Smooth muscle cell (in vitro differentiated cells): ENCODE results near the gene DENND2A. TPM values are rescaled to one million over a fixed set of nuclear protein-coding genes. Genes with fewer than 3 reads are reported as not detected.

Experiments
- DNase-seq: peaks from one replicate; lab custom pipeline; 2025; ENCODE audit not compliant: unreplicated experiment; lab: John Stamatoyannopoulos, UW
- H2AFZ ChIP-seq: fragments of 200-600 bp; sonication (generic); 2 replicates; pipeline ENCODE4 v1.6.0; 2016; ENCODE audit warnings: antibody characterized with exemption, low read depth, mild to moderate bottlenecking
- H3F3A ChIP-seq: fragments of 200-600 bp; sonication (generic); 2 replicates; pipeline ENCODE4 v1.6.0; 2017; ENCODE audit warnings: antibody characterized with exemption, low read depth
- H3K27ac ChIP-seq: fragments of 200-600 bp; sonication (generic); 2 replicates; pipeline ENCODE4 v1.5.1; 2016; ENCODE audit warnings: low read depth, mild to moderate bottlenecking
- H3K27me3 ChIP-seq: fragments of 200-600 bp; sonication (generic); 2 replicates; pipeline ENCODE4 v1.6.1; 2016; ENCODE audit warnings: low read depth, mild to moderate bottlenecking
- H3K36me3 ChIP-seq: fragments of 200-600 bp; sonication (generic); 2 replicates; pipeline ENCODE4 v1.5.1; 2016; ENCODE audit warnings: low read depth
- H3K4me1 ChIP-seq: fragments of 200-600 bp; sonication (generic); 2 replicates; pipeline ENCODE4 v1.5.1; 2016; ENCODE audit warnings: low read depth
- H3K4me2 ChIP-seq: fragments of 200-600 bp; sonication (generic); 2 replicates; pipeline ENCODE4 v1.6.0; 2016; ENCODE audit warnings: mild to moderate bottlenecking
- H3K4me3 ChIP-seq: fragments of 200-600 bp; sonication (generic); 2 replicates; pipeline ENCODE4 v1.5.1; 2016; ENCODE audit warnings: mild to moderate bottlenecking
- H3K79me2 ChIP-seq: fragments of 200-600 bp; sonication (generic); 2 replicates; pipeline ENCODE4 v1.6.0; 2016; ENCODE audit warnings: low read depth, mild to moderate bottlenecking
- H3K9ac ChIP-seq: fragments of 200-600 bp; sonication (generic); 2 replicates; pipeline ENCODE4 v1.6.0; 2016; ENCODE audit warnings: low read depth
- H3K9me3 ChIP-seq: fragments of 200-600 bp; sonication (generic); replicated peaks from 2 replicates; pipeline ENCODE4 v1.5.1; 2016; ENCODE audit warnings: low read depth
- H4K20me1 ChIP-seq: fragments of 200-600 bp; sonication (generic); 2 replicates; pipeline ENCODE4 v1.6.0; 2016; ENCODE audit warnings: low read depth
- WGBS: methylation state at CpG from one replicate; pipeline ENCODE4 v1.1.7; 2016; ENCODE audit warnings: low lambda C conversion rate; 5-methylcytosine and 5-hydroxymethylcytosine counted together
- polyA plus RNA-seq: library from polyadenylated mRNA; unstranded; fragments of >200 nt; fragmentation: Nextera tagmentation; extraction: Ambion mirVana; gene quantifications from 2 replicates; pipeline ENCODE4 v1.2.1, GENCODE V29; 2016
- total RNA-seq: library from RNA; depleted of rRNA; stranded (reverse); fragments of >200 nt; gene quantifications from 2 replicates; pipeline ENCODE4 v1.2.3, GENCODE V29; 2014
- TF ChIP-seq, protein P1 (sequence below): fragments of 200-600 bp; sonication (generic); IDR thresholded peaks from 2 replicates; pipeline ENCODE4 v1.5.1; 2017; ENCODE audit warnings: borderline replicate concordance, mild to moderate bottlenecking, antibody characterized with exemption; ENCODE audit not compliant: insufficient read depth, poor library complexity, severe bottlenecking

Gene DENND2A
- total and polyA plus RNA-seq, 2 experiments from 2014 or later = 1.8 to 4.6 TPM

DNA sequence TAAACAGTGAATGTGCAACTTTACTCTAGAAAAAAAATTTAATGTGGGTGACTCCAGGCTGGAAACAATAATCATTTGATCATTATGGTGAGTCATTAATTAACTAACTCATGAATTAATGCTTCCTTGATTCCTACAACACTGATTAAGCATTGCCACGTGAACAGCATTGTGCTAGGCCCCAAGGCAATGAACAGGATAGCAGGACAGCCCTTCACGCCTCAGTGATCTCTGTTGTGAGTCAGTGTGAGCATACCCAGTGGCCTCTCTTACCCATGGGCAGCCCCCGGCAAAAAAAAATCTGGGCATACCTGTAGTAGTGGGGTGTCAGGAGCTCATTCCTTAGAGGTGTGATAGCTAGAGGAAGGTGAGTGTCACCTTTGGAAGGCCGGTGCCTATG lies 76.0 kb downstream of the DENND2A start:
- TF ChIP-seq, protein P1, sequence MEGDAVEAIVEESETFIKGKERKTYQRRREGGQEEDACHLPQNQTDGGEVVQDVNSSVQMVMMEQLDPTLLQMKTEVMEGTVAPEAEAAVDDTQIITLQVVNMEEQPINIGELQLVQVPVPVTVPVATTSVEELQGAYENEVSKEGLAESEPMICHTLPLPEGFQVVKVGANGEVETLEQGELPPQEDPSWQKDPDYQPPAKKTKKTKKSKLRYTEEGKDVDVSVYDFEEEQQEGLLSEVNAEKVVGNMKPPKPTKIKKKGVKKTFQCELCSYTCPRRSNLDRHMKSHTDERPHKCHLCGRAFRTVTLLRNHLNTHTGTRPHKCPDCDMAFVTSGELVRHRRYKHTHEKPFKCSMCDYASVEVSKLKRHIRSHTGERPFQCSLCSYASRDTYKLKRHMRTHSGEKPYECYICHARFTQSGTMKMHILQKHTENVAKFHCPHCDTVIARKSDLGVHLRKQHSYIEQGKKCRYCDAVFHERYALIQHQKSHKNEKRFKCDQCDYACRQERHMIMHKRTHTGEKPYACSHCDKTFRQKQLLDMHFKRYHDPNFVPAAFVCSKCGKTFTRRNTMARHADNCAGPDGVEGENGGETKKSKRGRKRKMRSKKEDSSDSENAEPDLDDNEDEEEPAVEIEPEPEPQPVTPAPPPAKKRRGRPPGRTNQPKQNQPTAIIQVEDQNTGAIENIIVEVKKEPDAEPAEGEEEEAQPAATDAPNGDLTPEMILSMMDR = no peak
- H3K4me2 ChIP-seq = no peak overlapping the region
- no peaks in the 10 kb centered on the region for H4K20me1 ChIP-seq
- H2AFZ ChIP-seq = no peak overlapping the region
- H3K27ac ChIP-seq = no peak overlapping the region
- H3K9me3 ChIP-seq = no peaks in the 10 kb centered on the region
- no peak for DNase-seq
- peaks cover 7% of the 10 kb centered on the region for H3F3A ChIP-seq
- 72% methylated on average over 4 of the region's 4 CpGs for WGBS
- H3K9ac ChIP-seq = no peak overlapping the region
- no peaks in the 10 kb centered on the region for H3K27me3 ChIP-seq
- no peak overlapping the region for H3K4me3 ChIP-seq
- H3K36me3 ChIP-seq = no peaks in the 10 kb centered on the region
- H3K79me2 ChIP-seq = no peaks in the 10 kb centered on the region
- peaks cover 7% of the 10 kb centered on the region for H3K4me1 ChIP-seq

DNA sequence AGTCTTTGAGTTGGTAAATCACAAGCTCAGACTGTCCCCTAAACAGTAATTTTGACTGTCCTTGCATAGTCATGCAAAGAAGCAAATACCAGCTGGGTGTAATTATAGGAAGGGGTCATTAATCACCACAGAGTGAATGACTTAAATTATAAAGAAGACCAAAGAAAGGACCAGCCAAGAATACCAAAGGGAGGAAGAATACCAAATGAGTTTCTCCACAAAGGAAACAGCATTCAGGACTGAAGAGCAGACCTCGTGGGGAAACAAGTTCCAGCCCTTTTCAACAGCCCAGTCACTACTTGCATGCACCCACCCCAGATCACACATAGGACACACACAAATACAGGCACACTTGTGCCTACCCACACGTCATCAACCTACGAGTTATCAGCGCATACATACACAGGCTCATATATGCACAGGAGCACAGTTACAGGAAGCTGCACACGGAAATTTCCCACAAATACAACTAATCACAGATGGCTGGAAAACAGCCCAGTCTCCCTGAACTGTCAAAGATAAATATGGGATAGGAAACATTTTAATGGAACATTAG lies 77.6 kb downstream of the DENND2A start:
- H4K20me1 ChIP-seq = no peaks in the 10 kb centered on the region

DNA sequence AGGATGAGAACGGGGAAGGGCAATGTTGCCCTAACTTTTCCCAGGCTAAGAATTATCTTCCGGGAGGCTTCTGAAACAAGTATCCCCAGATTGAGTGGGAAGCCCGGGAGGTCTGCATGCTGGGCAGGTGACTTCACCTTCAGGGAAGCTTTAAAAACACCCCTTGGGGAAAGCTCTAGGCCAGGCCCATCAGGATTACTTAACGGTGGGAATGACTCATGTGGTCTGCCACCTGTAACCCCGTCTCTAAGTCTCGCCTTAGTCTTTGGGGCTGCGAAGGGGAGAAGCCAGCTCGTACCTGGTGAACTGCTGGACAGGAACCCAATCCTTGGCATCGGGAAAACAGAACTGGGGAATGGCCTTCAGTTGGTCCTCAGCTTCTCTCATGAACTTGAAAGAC lies 81.2 kb downstream of the DENND2A start:
- Histone ChIP-seq H3K27ac (no peak overlapping the region), H3K27me3 (no peaks in the 10 kb centered on the region), H3K9me3 (no peaks in the 10 kb centered on the region), H4K20me1 (no peaks in the 10 kb centered on the region), H3K4me2 (no peak overlapping the region), H3K9ac (no peak overlapping the region), H3K4me3 (no peak overlapping the region), H3F3A (no peaks in the 10 kb centered on the region), H2AFZ (no peak overlapping the region), H3K79me2 (no peaks in the 10 kb centered on the region), H3K36me3 (no peaks in the 10 kb centered on the region), H3K4me1 (peaks cover 7% of the 10 kb centered on the region)
- DNase-seq = no peak
- WGBS = 73% methylated on average over 9 of the region's 9 CpGs
- TF ChIP-seq, protein P1 = no peak

More for the DNA sequence above, 77.6 kb downstream of the DENND2A start:
- Histone ChIP-seq H3K4me2 (no peak overlapping the region), H3K27me3 (no peaks in the 10 kb centered on the region), H3K36me3 (no peaks in the 10 kb centered on the region), H3K9me3 (no peaks in the 10 kb centered on the region), H3K4me1 (peaks cover 7% of the 10 kb centered on the region), H2AFZ (no peak overlapping the region), H3K79me2 (no peaks in the 10 kb centered on the region), H3K4me3 (no peak overlapping the region), H3F3A (peaks cover 4% of the 10 kb centered on the region), H3K27ac (no peak overlapping the region), H3K9ac (no peak overlapping the region)
- no peak for DNase-seq
- TF ChIP-seq, protein P1 = no peak
- WGBS = 56% methylated on average over 5 of the region's 5 CpGs

GRCh38 chr7:140557809-140558518 lies 82.6 kb downstream of the DENND2A start:
- no peaks in the 10 kb centered on the region for H4K20me1 ChIP-seq
- 94% methylated on average over 13 of the region's 13 CpGs for WGBS
- no peaks in the 10 kb centered on the region for H3K27me3 ChIP-seq
- no peaks in the 10 kb centered on the region for H3K9me3 ChIP-seq
- peaks cover 4% of the 10 kb centered on the region for H3K4me1 ChIP-seq
- H3K36me3 ChIP-seq = no peaks in the 10 kb centered on the region
- no peak overlapping the region for H3K27ac ChIP-seq
- no peak for DNase-seq
- H3K79me2 ChIP-seq = no peaks in the 10 kb centered on the region
- TF ChIP-seq, protein P1 = no peak
- no peak overlapping the region for H3K4me2 ChIP-seq
- H3F3A ChIP-seq = no peaks in the 10 kb centered on the region
- H3K4me3 ChIP-seq = no peak overlapping the region
- H3K9ac ChIP-seq = no peak overlapping the region
- no peak overlapping the region for H2AFZ ChIP-seq
